HCT116 (cell line): Measurements from ENCODE around the gene KIFAP3. TPM values are rescaled to one million over a fixed set of nuclear protein-coding genes. Genes with fewer than 3 reads are reported as not detected.

Experiments
- ATAC-seq: fragments of 200-7000 bp; cut with Tn5 transposase; 2 replicates; pipeline ENCODE4 v1.9.1; 2020; ENCODE audit warnings: mild to moderate bottlenecking, moderate library complexity
- BruUV-seq: library from RNA; stranded (reverse); fragments of 400-500 nt; replicated peaks from 2 replicates; lab custom pipeline; 2021; lab: Mats Ljungman, UMichigan
- CTCF ChIA-PET: fragments of 300-600 bp; sonication (Branson Sonifier 250); formaldehyde crosslinking; loops from one replicate; lab custom pipeline; 2021; ENCODE audit warnings: antibody characterized with exemption; lab: Charles Lee
- POLR2A ChIA-PET: fragments of 300-600, 350-600 bp; sonication (Branson Sonifier 250); formaldehyde crosslinking; loops from one replicate; lab custom pipeline; 2021; ENCODE audit warnings: antibody characterized with exemption; lab: Charles Lee
- RAD21 ChIA-PET, 2 experiments: fragments of 300-600 bp; sonication (Branson Sonifier 250); formaldehyde crosslinking; loops; one replicate each; lab custom pipeline; 2023; ENCODE audit warnings: low total read pairs in 2 of 2; ENCODE audit not compliant: uncharacterized antibody in 2 of 2, unreplicated experiment in 2 of 2, low non-redundant PET in 1 of 2; lab: Charles Lee
- DNase-seq: peaks from one replicate; pipeline ENCODE4 v3.0.0-alpha.2; 2010; ENCODE audit warnings: low read depth, low spot score
- H2AFZ ChIP-seq: fragments of 200-600 bp; shearing (Covaris generic), sonication (generic); 2 replicates; pipeline ENCODE4 v1.6.1; 2017; ENCODE audit warnings: low read depth, mixed run types, mixed read lengths, antibody characterized with exemption, low read length; ENCODE audit not compliant: poor library complexity, severe bottlenecking
- H3K27ac ChIP-seq: 2 replicates; pipeline ENCODE4 v1.5.1; 2012; ENCODE audit warnings: low read depth, low read length
- H3K27me3 ChIP-seq: fragments of 200-600 bp; sonication (generic); 2 replicates; pipeline ENCODE4 v1.6.1; 2016; ENCODE audit warnings: mixed run types, low read length, mixed read lengths; ENCODE audit not compliant: insufficient read depth
- H3K36me3 ChIP-seq, 2 experiments: fragments of 200-500 bp in 1 of 2; fragments of 200-600 bp in 1 of 2; sonication (Bioruptor generic) in 1 of 2; sonication (generic) in 1 of 2; 2 replicates each; pipeline versions ENCODE4 v1.5.1 to v1.6.1; 2014 to 2016; ENCODE audit warnings: low read length in 2 of 2, inconsistent platforms in 1 of 2, mixed read lengths in 1 of 2, mixed run types in 1 of 2; ENCODE audit not compliant: insufficient read depth in 2 of 2, control insufficient read depth in 1 of 2
- H3K4me1 ChIP-seq, 2 experiments: fragments of 200-600 bp in 1 of 2; sonication (generic) in 1 of 2; 2 replicates each; pipeline versions ENCODE4 v1.5.1 to v1.6.1; 2012 to 2017; ENCODE audit warnings: low read length in 2 of 2, inconsistent platforms in 1 of 2, mild to moderate bottlenecking in 1 of 2, mixed read lengths in 1 of 2, mixed run types in 1 of 2, moderate library complexity in 1 of 2; ENCODE audit not compliant: insufficient read depth in 2 of 2, control insufficient read depth in 1 of 2
- H3K4me2 ChIP-seq: fragments of 200-600 bp; sonication (generic); 2 replicates; pipeline ENCODE4 v1.6.1; 2017; ENCODE audit warnings: mixed run types, low read length, mixed read lengths
- H3K4me3 ChIP-seq, 2 experiments: fragments of 200-600 bp in 1 of 2; sonication (generic) in 1 of 2; replicated peaks in 1 of 2; 2 replicates each; pipeline ENCODE4 v1.5.1; 2011 to 2016; ENCODE audit warnings: low read length in 2 of 2, control low read depth in 1 of 2, low read depth in 1 of 2, mild to moderate bottlenecking in 1 of 2, mixed read lengths in 1 of 2, mixed run types in 1 of 2
- H3K79me2 ChIP-seq: fragments of 200-600 bp; sonication (generic); 2 replicates; pipeline ENCODE4 v1.6.1; 2017; ENCODE audit warnings: mild to moderate bottlenecking, mixed run types, low read length, moderate library complexity, mixed read lengths; ENCODE audit not compliant: insufficient read depth
- H3K9ac ChIP-seq: fragments of 200-600 bp; sonication (generic); 2 replicates; pipeline ENCODE4 v1.6.1; 2016; ENCODE audit warnings: low read length, mixed read lengths
- H3K9me2 ChIP-seq: fragments of 200-600 bp; sonication (generic), shearing (Covaris generic); 2 replicates; pipeline ENCODE4 v1.6.1; 2017; ENCODE audit warnings: mixed run types, mild to moderate bottlenecking, moderate library complexity; ENCODE audit not compliant: insufficient read depth
- H3K9me3 ChIP-seq, 2 experiments: fragments of 200-500 bp in 1 of 2; fragments of 200-600 bp in 1 of 2; sonication (Bioruptor generic) in 1 of 2; sonication (generic) in 1 of 2; 2 replicates each; pipeline ENCODE4 v1.6.1; 2014 to 2017; ENCODE audit warnings: low read length in 2 of 2, mixed read lengths in 2 of 2, inconsistent platforms in 1 of 2, low read depth in 1 of 2, mild to moderate bottlenecking in 1 of 2, mixed run types in 1 of 2, moderate library complexity in 1 of 2; ENCODE audit not compliant: control insufficient read depth in 1 of 2, insufficient read depth in 1 of 2
- H4K20me1 ChIP-seq: fragments of 200-600 bp; sonication (generic), shearing (Covaris generic); 2 replicates; pipeline ENCODE4 v1.6.1; 2017; ENCODE audit warnings: mixed run types, mild to moderate bottlenecking, moderate library complexity; ENCODE audit not compliant: insufficient read depth
- CBX3 ChIP-seq: IDR thresholded peaks from 2 replicates; pipeline ENCODE4 v1.6.1; 2012; ENCODE audit warnings: low read depth
- ELF1 ChIP-seq: IDR thresholded peaks from 2 replicates; pipeline ENCODE4 v1.6.1; 2012; ENCODE audit warnings: low read depth, borderline replicate concordance
- EZH2 ChIP-seq: fragments of 200-600 bp; sonication (generic); IDR thresholded peaks from 2 replicates; pipeline ENCODE4 v1.6.1; 2017; ENCODE audit warnings: antibody characterized with exemption, mixed run types
- EZH2phosphoT487 ChIP-seq: fragments of 200-600 bp; IDR thresholded peaks from 2 replicates; pipeline ENCODE4 v1.6.1; 2018; ENCODE audit warnings: antibody characterized with exemption, borderline replicate concordance
- JUND ChIP-seq: IDR thresholded peaks from 2 replicates; pipeline ENCODE4 v1.6.1; 2012
- POLR2A ChIP-seq: IDR thresholded peaks from 2 replicates; pipeline ENCODE4 v1.7.0; 2011; ENCODE audit warnings: borderline replicate concordance; ENCODE audit not compliant: insufficient read depth, insufficient read length; ENCODE audit errors: extremely low read depth
- RAD21 ChIP-seq: IDR thresholded peaks from 2 replicates; pipeline ENCODE4 v1.6.1; 2012; ENCODE audit warnings: low read depth, mild to moderate bottlenecking
- SIN3A ChIP-seq: IDR thresholded peaks from 2 replicates; pipeline ENCODE4 v1.6.1; 2012; ENCODE audit warnings: low read depth
- SP1 ChIP-seq: IDR thresholded peaks from 2 replicates; pipeline ENCODE4 v1.6.1; 2012; ENCODE audit warnings: low read depth
- SRF ChIP-seq: IDR thresholded peaks from 2 replicates; pipeline ENCODE4 v1.6.1; 2012; ENCODE audit warnings: low read depth
- YY1 ChIP-seq: IDR thresholded peaks from 2 replicates; pipeline ENCODE4 v1.6.1; 2011; ENCODE audit warnings: low read length, low read depth, moderate library complexity, mild to moderate bottlenecking; ENCODE audit not compliant: insufficient replicate concordance; ENCODE audit errors: extremely low read depth
- ZFX ChIP-seq: fragments of 450-650 bp; IDR thresholded peaks from 2 replicates; pipeline ENCODE4 v1.6.1; 2017
- ZNF274 ChIP-seq: fragments of 200-500 bp; sonication (Bioruptor generic); IDR thresholded peaks from 2 replicates; pipeline ENCODE4 v1.6.1; 2014; ENCODE audit warnings: mild to moderate bottlenecking, low read depth, low read length, inconsistent platforms
- intact Hi-C: fragments of 100-400 bp; cut with micrococcal nuclease; formaldehyde crosslinking; loops from 2 replicates; pipeline ENCODE4 v1.10.0; 2022
- total RNA-seq: library from RNA; stranded (reverse); gene quantifications from one replicate; pipeline ENCODE4 v1.2.1, GENCODE V29; 2021; ENCODE audit not compliant: unreplicated experiment
- TF ChIP-seq, protein P1 (sequence below), 3 experiments: fragments of 200-600 bp in 1 of 3; sonication (generic) in 1 of 3; IDR thresholded peaks in 2 of 3; conservative IDR thresholded peaks in 1 of 3; 2 replicates each; pipeline ENCODE4 v1.5.1; 2012 to 2017; ENCODE audit warnings: low read depth in 2 of 3, low read length in 2 of 3, antibody characterized with exemption in 1 of 3, borderline replicate concordance in 1 of 3, control low read depth in 1 of 3, mild to moderate bottlenecking in 1 of 3, mixed read lengths in 1 of 3, mixed run types in 1 of 3, moderate library complexity in 1 of 3; ENCODE audit not compliant: insufficient read depth in 1 of 3
- TF ChIP-seq, protein P2 (sequence below): IDR thresholded peaks from 2 replicates; pipeline ENCODE4 v1.6.1; 2012

KIFAP3 gene
- total RNA-seq, 1 experiment from 2014 or later: 10.8 TPM

DNA sequence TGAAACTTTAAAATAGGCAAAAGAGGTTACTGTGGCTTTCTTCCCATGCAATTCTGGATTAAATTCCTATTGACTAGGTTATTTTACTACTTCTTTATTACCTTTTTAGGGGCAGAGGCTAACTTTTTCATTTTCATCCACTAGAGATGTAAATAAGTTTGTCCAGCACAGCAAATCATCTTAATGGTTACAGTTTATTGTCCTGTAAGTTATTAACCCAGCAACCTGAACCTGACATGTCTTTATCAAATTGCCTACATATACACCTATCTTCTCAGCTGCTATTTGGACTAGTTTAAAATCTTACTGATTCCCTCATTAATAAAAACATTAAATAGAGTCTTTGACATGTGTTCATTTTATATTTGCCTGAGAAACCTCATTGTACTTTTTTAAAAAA, 173.9 kb downstream of the KIFAP3 start:
- no peaks in the 10 kb centered on the region for H4K20me1 ChIP-seq
- CTCF ChIA-PET: no interaction called here
- TF ChIP-seq SP1 (no peak), ELF1 (no peak), ZNF274 (no peak), YY1 (no peak), SRF (no peak), POLR2A (no peak), SIN3A (no peak), ZFX (no peak), EZH2phosphoT487 (no peak), CBX3 (no peak), RAD21 (no peak), EZH2 (no peak), JUND (no peak)
- TF ChIP-seq, protein P1, sequence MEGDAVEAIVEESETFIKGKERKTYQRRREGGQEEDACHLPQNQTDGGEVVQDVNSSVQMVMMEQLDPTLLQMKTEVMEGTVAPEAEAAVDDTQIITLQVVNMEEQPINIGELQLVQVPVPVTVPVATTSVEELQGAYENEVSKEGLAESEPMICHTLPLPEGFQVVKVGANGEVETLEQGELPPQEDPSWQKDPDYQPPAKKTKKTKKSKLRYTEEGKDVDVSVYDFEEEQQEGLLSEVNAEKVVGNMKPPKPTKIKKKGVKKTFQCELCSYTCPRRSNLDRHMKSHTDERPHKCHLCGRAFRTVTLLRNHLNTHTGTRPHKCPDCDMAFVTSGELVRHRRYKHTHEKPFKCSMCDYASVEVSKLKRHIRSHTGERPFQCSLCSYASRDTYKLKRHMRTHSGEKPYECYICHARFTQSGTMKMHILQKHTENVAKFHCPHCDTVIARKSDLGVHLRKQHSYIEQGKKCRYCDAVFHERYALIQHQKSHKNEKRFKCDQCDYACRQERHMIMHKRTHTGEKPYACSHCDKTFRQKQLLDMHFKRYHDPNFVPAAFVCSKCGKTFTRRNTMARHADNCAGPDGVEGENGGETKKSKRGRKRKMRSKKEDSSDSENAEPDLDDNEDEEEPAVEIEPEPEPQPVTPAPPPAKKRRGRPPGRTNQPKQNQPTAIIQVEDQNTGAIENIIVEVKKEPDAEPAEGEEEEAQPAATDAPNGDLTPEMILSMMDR (IDR thresholded peaks at IDR 0.05 in 2 of 3, conservative IDR thresholded peaks at IDR 0.05 in 1 of 3; ENCODE audit: borderline replicate concordance in 1 of 3, insufficient read depth in 1 of 3, low read depth in 2 of 3, low read length in 2 of 3): no peak
- TF ChIP-seq, protein P2, sequence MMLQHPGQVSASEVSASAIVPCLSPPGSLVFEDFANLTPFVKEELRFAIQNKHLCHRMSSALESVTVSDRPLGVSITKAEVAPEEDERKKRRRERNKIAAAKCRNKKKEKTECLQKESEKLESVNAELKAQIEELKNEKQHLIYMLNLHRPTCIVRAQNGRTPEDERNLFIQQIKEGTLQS: no peak
- TF ChIP-seq, all 23 proteins: peak for 0
- Histone ChIP-seq H3K4me2 (no peak overlapping the region), H2AFZ (peak overlapping the region; percentile 31), H3K27me3 (no peaks in the 10 kb centered on the region; the same call in 1 of the 2 replicates), H3K9me3 (no peaks in the 10 kb centered on the region), H3K4me1 (peaks cover 6 to 17% of the 10 kb centered on the region in 2 experiments; a peak in 3 of 4 replicates), H3K9ac (no peak overlapping the region), H3K9me2 (no peaks in the 10 kb centered on the region), H3K4me3 (no peak overlapping the region), H3K27ac (no peak overlapping the region), H3K79me2 (no peaks in the 10 kb centered on the region), H3K36me3 (no peaks in the 10 kb centered on the region)
- POLR2A ChIA-PET: no interaction called here
- no peak for ATAC-seq
- RAD21 ChIA-PET: no interaction called here
- DNase-seq: no peak
- intact Hi-C loops: no loop called here
- no TSS peak for BruUV-seq
